Brain pericyte (primary cell): ENCODE results near the gene PTGFRN.
"Not testable (repeated sequence)": the region's sequence is repeated elsewhere in the genome, so short reads cannot be mapped to it uniquely, and the experiment has no call there.

Experiments
- DNase-seq: peaks from one replicate; pipeline ENCODE4 v3.0.0-alpha.2; 2012; ENCODE audit warnings: low read depth, low spot score

PTGFRN gene

GRCh38 chr1:116971258-116971860 lies 61.6 kb downstream of the PTGFRN start:
- no peak for DNase-seq

GRCh38 chr1:116971965-116972673 lies 62.4 kb downstream of the PTGFRN start:
- DNase-seq: no peak

- no peak for DNase-seq
These were observed 62.9 kb downstream of the PTGFRN start for GRCh38 chr1:116972674-116973030.

- DNase-seq: not testable (repeated sequence)
These were observed 70.6 kb downstream of the PTGFRN start for GRCh38 chr1:116980309-116980708.

DNA sequence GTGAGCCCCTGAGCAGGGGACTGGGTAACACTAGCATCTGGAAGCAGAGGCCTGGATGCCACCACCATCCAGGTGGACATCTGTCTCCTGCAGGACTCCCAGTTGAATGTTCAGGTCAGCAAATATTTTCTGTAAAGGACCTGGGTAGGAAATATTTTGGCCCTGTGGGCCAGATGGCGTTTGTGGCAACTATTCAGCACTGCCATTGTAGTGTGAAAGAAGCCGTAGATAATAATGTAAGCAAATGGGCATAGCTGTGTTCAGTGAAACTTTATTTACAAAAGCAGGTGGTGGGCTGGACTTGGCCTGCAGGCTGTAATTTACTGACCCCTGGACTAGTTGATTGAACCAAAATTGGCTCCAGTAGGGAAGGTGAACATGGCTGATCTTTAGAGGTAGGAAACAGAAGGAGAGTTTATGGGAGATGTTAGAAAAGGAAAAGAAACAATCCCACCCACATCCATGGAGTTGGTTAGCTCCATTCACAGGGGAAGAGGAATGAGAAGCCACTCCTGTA lies 71.9 kb downstream of the PTGFRN start:
- DNase-seq: no peak

DNA sequence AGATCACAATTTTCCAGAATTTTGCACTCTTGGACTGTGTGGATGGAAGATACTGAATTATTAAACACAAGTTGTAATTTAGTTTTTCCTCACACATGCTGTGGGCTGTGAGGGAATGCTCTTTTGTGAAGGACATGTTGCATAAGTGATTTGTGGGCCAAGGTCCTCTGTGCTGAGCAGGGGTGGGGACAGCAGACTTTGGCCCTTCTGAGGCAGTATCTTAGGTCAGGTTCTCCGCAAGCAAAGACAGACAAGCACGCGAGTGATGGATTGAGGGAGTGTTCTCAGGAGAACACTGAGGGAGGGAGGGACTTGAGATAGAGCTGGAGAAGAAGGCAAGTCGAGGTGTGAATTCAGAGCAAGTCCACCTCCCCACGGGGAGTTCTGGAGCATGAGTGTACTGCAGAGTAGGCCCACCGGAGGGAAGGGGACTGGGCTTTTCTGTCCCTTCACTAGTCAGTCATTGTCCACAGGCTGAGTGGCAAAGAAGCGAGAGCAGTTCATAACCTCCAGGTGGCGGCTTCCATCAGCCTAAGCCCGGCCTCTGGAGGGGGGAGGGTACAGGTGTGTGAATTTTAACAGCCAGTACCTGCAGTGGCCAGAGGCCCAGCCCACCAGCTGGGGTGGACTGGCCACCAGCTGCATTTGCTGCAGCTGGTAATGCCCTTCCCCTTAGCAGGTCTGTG lies 72.7 kb downstream of the PTGFRN start:
- DNase-seq: no peak

- no peak for DNase-seq
These were observed 73.4 kb downstream of the PTGFRN start for GRCh38 chr1:116983112-116983511.

- no peak for DNase-seq
These were observed 74.0 kb downstream of the PTGFRN start for GRCh38 chr1:116983678-116984077.

DNA sequence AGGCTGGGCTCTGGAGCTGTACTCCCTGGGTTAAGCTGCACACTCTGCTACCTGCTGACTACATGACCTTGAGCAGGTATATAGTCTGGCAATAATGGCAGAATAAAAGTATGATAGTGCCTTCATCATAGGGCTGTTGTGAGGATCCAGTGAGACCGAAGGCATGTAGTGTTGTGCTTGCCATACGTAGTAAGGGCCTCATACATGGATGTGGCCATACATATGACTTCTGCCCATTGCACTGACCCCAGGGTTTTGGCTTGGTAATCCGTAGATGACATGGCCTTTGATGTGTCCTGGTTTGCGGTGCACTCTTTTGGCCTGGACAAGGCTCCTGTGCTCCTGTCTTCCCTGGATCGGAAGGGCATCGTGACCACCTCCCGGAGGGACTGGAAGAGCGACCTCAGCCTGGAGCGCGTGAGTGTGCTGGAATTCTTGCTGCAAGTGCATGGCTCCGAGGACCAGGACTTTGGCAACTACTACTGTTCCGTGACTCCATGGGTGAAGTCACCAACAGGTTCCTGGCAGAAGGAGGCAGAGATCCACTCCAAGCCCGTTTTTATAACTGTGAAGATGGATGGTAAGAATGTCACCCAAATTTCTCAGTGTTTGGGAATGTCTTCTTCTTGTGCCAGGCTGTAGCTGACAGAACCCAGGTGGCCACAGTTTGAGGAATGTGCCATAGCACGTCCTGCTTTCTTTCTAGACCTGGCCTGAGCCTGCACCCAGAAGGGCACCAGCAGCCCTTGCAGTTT lies 74.9 kb downstream of the PTGFRN start:
- no peak for DNase-seq

- no peak for DNase-seq
These were observed 76.9 kb downstream of the PTGFRN start for GRCh38 chr1:116986421-116987255.

DNA sequence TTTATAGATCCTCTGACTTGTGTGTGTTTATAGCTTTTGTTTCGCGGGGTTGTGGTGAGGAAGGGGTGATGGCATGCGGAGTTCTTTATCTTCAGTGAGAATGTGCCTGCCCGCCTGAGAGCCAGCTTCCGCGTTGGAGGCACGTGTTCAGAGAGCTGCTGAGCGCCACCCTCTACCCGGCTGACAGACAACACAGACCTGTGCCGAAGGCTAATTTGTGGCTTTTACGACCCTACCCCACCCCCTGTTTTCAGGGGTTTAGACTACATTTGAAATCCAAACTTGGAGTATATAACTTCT lies 77.5 kb downstream of the PTGFRN start:
- DNase-seq: no peak

DNA sequence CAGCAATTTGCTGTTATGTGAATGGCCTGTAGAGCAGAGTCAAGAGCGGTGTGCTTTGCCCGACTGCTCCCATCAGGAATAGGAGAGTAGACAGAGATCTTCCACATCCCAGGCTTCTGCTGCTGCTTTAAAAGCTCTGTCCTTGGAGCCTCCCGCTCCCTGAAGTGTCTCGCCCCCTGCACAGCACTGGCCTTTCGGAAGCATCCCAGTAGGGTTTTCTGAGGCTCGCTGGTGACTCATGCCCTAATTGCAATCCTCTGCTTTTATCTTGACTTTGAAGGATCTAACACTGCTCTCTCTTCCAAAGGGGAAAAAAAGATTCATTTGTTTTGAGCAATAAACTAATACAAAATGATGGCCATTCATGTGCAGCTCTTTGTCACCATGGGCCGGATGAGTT lies 78.5 kb downstream of the PTGFRN start:
- DNase-seq: no peak

DNA sequence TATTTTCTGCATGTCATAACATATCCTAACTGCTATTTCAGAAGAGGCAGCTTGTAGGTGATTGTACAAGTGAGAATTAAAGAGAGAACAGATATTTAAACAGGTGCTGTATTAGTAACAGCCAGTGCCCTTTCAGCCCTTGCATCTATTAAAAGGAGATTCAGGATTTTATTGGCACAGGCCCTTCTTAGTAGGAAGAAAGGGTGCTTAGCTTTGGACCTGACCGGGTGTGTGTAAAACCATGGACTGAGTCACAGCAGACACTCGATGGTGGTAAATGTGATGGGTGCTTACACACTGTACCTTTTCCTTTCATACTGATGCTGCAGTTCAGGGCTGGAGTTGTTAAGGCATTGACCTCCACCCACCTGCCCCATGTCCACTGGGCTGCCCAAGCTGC lies 79.2 kb downstream of the PTGFRN start:
- no peak for DNase-seq

- DNase-seq: no peak
These were observed 80.1 kb downstream of the PTGFRN start for GRCh38 chr1:116989835-116990234.

DNA sequence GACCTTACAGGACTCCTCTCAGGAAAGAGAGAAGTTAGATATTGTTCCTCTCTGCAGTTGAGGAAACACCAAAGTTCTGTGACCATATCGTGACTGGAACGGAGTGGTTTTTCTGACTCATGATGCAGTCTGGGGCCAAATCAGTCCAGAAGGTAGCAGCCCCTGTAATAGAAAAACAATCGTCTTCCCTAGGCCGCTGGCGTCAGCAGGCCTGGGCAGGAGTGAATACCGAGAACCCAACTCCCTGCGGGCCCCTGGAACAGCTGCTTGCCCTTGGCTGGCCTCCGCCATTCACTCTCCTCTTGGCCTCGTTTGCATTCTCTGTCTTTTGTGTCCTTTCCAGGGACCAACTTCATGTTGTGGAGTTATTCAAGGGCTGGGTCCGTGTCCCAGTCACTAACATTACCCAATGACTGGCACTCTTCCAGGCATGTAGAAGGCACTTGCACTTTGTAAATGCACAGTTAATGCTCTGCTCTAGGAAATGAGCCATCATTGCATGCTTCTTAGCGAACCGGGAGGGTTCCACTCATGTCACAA lies 81.0 kb downstream of the PTGFRN start:
- DNase-seq: peak; percentile 84

- no peak for DNase-seq
These were observed 81.6 kb downstream of the PTGFRN start for GRCh38 chr1:116991171-116991845.

GRCh38 chr1:116991918-116992317 lies 82.2 kb downstream of the PTGFRN start:
- no peak for DNase-seq

GRCh38 chr1:116993286-116993685 lies 83.6 kb downstream of the PTGFRN start:
- DNase-seq: no peak

DNA sequence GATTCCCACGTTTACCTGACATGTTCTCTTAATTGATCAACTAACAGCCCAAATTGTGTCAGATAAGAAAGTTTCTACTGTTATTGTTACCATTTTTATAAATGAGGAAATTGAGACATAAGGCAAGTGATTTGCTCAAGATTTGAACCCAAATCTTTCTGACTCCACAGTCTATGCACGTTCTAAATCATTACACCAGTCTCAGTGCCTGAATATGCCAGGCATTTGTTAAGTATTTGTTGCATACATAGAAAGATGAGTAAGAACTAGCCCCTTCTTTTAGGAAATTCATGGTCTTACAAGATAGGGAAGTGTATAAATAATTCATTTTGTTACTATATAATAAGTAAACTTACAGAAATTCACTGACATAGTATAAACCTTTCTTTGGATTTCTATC lies 84.7 kb downstream of the PTGFRN start:
- DNase-seq: no peak

DNA sequence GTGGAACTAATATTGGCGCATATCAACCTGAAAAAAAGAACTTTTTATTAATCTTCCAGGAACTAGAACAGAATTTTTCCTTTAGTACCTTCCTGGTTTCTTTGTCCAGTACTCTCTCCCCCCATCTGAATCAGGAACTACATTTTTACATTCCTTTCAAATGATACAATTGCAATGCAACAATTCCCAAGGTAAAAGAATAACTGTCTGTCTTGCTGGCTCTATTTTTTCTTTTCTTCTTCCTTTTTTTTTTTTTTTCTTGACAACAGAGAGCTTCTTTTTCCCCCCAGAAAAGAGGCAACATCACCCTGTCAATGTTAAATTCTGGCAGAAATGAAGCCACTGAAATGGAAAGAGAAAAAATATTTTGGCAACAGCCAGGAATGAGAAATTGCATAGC lies 87.3 kb downstream of the PTGFRN start:
- no peak for DNase-seq

- no peak for DNase-seq
These were observed 87.9 kb downstream of the PTGFRN start for GRCh38 chr1:116997636-116998035.
